GM03348 (cell line): Measurements from ENCODE around the gene SPTBN5.
"Not testable (repeated sequence)": the region's sequence is repeated elsewhere in the genome, so short reads cannot be mapped to it uniquely, and the experiment has no call there.

Source experiments
- DNase-seq: peaks from one replicate; pipeline ENCODE4 v3.0.0; 2012; ENCODE audit warnings: low spot score

SPTBN5 gene

DNA sequence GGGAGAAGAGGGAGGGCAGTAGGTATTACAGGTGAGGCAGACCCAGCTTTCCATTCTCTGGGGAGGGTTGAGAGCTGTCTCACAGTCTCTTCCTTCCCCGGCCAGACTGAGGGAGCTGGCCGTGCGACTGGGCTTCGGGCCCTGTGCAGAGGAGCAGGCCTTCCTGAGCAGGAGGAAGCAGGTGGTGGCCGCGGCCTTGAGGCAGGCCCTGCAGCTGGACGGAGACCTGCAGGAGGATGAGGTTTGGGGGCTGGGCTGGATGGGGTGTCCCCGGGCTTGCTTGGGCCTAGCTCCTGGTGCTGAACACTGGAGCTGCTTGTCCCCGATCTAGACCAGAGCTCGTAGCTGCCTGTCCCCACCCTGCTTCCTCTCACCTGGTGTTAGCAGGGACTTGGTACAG lies 50.3 kb downstream of the SPTBN5 start:
- DNase-seq, result no peak

GRCh38 chr15:41842229-41842628 lies 51.6 kb downstream of the SPTBN5 start:
- no peak for DNase-seq

- no peak for DNase-seq
Observed at GRCh38 chr15:41841131-41841530, 52.7 kb downstream of the SPTBN5 start.

- no peak for DNase-seq
Observed at GRCh38 chr15:41840673-41841072, 53.2 kb downstream of the SPTBN5 start.

- DNase-seq, result no peak
Observed at GRCh38 chr15:41839781-41840491, 53.9 kb downstream of the SPTBN5 start.

GRCh38 chr15:41838400-41838897 lies 55.4 kb downstream of the SPTBN5 start, which contains the start of gene PLA2G4B:
PLA2G4B (plus strand) TSS chr15:41838847; CDS start chr15:41838914, 67 bp downstream.
- DNase-seq, result no peak

- DNase-seq, result no peak
Observed at GRCh38 chr15:41836713-41837454, 57.0 kb downstream of the SPTBN5 start.

DNA sequence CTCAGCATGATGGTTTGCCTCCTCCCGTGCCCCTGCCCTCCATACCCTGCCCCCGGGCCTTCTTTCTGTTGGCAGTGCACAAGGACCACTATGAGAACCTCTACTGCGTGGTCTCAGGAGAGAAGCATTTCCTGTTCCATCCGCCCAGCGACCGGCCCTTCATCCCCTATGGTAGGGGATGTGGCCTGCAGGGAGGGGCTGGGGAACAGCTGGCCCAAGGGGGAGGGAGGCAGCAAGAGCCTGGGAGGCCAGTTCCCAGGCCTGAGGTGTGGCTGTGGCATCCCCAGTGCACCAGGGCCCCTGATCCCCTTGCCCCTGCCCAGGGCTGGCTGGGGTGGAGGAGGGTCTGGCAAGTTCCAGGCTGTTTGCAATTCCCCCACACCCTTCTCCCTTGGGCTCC lies 57.8 kb downstream of the SPTBN5 start:
- DNase-seq, result no peak

DNA sequence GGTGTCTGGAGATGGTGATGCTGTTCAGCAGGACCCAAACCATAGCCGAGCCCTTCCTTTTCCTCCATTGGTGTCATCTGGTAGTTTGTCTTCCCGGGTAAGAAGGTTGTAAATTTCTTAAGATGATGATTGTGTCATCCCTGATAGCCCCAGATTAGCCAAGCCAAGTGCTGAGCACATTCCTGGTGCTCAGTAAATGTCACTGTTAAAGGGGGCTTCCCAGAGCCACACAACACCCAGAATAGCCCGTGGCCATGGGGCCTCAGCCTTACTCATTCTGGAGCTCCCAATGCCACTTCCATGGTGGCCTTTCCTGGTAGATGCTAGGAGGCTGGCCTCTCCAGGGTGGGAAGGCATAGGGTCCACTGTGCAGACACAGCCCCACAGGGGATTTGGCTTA lies 59.8 kb downstream of the SPTBN5 start:
- DNase-seq, result no peak

DNA sequence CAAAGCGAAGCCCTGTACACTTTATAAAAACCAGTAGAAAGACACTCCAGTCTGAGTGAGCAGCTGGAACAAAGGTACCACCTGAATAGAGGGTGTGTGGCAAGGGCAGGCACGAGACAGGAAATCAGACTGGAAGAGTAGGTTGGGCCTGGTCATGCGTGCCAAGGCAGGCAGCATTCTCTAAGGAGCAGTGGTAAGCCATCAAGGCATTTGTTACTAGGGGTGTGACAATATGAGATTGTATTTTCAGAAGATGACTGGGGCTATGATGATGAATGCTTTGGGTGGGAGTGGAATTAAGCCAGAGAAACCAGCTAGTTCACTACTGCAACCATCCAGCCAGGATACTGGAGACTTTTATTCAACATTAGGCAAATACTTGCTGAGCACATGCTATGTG lies 61.0 kb downstream of the SPTBN5 start:
- DNase-seq, result no peak

DNA sequence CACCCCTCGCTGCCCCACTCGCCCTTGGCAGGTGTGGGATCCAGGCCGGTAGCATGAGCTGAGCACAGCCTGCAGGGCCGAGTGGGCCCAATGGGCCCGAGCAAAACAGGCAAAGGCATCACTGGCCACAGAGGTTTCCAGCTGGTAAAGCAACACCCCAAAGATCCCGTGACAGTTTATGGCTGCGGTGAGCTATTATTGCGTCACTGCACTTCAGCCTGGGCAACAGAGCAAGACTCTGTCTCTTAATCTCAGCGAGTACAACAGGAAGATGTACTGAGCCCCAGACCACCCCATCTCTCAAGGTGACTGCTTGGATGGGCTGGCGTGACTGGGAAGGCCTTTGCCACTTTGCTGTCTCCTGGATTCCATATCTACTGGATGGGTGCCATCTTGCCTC lies 61.6 kb downstream of the SPTBN5 start:
- DNase-seq, result no peak

- not testable (repeated sequence) for DNase-seq
Observed at GRCh38 chr15:41831291-41831690, 62.6 kb downstream of the SPTBN5 start.

- no peak for DNase-seq
Observed at GRCh38 chr15:41829959-41830646, 63.8 kb downstream of the SPTBN5 start.

DNA sequence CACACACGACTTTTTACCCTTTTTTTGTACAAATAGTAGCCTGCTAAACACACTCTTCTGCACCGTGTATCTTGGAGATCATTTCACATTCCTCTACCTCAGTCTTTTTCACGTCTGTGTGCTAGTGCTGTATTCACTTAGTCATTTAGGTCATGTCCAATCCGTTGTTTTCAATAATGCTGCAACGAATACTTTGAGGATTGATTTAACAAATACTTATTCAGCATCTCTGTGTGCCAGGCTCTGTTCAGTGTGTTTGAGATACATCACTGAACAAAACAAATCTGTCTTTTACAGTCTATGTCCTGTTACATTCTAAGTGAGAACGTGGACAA lies 65.1 kb downstream of the SPTBN5 start:
- DNase-seq, result no peak

DNA sequence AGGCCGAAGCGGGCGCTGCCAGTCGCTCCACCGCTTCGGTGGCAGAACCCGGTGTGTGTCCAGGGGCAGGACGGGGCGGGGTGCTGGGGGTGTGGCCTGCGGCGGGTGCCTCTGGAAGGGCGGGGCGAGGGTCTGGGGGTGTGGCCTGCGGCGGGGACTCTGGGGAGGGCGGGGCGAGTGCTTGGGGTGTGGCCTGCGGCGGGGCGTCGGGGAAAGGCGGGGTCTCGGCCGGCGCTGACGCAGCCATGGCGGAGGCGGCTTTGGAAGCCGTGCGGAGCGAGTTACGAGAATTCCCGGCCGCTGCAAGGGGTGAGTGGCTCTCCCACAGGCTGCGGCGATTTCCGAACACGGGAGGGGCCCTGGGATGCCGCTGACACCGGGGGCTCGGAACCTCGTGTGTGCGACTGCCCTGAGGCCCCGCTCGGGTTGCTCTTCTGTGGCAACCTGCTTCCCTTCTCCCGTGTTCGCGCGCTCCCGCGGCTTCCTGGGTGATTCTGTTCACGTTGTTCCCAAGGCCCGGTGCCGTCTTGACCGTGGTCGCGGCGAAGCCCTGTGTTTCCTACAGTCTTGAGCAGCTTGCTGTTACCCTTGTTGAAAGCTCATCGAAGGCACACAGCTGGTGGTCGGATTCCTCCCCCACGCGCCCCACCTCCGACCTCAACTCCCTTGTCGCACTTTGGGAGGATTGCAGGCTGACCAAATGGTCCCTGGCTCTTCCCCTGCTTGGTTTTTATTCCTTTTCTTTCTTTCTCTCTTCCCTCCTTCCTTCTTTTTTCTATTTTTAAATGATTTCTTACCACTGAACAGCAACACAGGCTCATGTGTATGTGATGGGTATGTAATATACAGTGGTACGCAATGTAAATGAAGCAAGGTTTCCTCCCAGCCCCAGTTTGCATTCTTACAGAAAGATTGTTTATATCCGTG lies 65.7 kb downstream of the SPTBN5 start, which contains the start of gene JMJD7:
JMJD7 (plus strand) TSS at position 213 of the 927 bp plus-strand sequence; CDS start at position 246, 33 bp downstream.
- DNase-seq, result peak; percentile 100

DNA sequence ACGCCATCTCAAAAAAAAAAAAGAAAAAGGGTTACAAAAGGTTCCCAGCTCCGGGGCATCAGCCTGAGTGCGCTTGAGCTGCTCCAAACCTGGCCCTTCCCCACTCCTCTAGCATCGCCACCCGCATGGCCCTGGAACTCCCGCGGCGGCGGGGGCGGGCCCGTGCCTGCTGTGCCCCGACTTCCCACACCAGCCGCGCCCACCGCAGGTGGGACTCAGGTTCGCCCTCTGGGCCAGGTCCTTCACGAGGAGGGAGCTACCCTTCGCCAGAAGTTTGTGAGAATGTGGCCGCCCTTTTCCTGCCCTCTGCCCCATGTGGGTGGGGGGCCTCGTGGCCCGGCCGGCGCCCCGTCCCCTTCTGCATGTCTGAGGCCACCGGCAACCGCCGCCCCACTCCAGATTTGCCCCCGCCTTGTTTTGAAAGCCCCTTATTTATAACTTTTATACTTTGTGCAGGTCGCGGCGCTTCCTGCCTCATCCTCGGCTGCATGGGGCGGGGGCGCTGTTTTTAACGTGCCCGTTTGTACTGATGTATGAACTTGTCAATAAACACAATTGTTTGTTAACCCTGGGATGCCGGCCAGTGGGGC lies 66.5 kb downstream of the SPTBN5 start:
- no peak for DNase-seq

DNA sequence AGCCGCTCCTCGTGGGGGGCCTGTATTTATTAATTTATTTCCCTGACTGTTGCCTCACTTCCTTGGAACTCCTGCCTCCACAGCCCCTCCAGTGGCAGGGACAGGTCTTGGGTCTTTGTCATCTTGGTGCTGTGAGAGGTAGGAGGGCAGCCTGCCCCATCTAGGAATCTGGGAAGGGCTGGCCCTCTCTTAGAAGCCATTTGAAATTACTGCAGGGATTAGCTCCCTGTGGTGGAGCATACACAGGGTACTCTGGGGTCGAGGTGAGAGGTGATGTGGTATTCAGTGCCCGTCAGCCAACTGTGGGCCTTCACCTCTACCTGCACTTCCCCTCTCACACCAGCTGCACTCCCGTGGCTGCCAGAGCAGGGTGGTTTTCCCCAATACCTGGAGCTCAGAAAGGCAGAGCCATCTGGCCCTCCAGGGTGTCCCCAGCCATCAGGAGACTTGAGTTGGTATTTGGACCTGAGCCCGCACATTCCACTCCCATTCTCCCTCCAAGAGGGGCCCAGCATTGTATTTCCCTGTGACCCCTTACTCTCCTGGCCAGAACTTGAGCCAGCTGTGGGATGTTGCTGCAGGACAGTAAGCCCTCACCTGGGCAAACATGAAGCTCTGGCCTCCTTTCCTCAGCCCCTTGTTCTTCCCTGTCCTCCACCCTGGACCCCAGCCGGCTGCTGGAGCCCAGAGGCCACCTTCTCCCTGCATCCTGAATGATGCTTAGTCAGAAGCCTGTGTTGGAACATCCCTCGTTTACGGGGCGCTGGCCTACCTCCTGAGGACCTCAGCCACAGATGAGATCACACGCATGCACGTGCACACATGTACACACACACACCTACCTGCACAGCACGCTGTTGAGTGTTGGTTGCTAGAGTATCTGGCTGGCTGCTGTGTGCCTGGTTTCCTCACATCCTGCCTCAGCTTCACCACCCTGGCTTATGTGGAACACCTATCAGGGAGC lies 68.0 kb downstream of the SPTBN5 start:
- DNase-seq, result no peak

DNA sequence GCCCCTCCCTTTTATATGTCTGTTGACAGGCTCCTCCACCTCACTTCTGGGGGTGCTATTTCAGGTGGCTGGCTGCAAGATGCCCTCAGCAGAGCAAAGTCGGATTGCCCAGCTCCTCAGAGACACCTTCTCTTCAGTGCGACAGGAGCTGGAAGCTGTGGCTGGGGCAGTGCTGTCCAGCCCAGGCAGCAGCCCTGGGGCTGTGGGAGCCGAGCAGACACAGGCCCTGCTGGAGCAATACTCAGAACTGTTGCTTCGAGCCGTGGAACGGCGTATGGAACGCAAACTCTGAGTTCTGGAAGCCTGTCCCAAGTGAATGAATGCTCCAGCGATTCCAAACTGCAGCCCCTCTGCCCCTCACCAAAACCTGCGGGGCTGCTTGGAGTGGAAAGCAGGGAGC lies 68.7 kb downstream of the SPTBN5 start:
- DNase-seq, result no peak

DNA sequence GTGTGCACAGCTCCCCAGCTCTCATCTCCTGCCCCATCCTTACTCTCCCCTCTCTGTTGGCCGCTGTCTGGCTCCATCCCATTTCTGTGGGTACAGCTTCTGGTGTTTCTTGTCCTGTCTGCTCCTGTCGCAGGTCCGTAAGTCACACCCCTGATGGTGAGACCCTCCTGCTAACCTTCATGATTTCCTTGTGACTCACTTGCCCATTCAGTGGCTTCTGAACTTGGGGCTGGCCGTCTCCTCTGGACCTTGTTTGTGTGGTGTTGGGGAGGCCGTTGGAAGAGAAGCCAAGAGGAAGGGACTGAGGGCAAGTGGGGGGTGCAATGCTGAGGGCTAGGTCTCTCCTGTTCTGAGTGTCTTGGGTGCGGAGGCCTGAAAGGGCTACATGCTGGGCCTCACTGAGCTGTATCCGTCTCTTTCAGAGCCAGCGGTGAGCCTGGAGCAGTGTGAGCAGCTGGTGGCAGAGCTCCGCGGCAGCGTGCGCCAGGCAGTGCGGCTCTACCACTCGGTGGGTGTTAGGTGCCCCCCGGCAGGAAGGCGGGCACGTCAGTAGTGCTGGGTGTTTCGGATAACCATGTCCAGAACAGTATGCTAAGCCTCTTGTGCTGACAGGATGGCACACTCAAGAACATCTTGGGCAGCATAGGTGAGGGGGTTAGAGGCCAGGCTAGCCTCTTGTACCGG lies 69.6 kb downstream of the SPTBN5 start:
- no peak for DNase-seq
